ENCODE results near the gene ENDOG. TPM values are rescaled to one million over a fixed set of nuclear protein-coding genes. Genes with fewer than 3 reads are reported as not detected.
"Not testable (repeated sequence)": the region's sequence is repeated elsewhere in the genome, so short reads cannot be mapped to it uniquely, and the experiment has no call there.

The ENDOG gene
- 42.8 TPM for total RNA-seq

DNA sequence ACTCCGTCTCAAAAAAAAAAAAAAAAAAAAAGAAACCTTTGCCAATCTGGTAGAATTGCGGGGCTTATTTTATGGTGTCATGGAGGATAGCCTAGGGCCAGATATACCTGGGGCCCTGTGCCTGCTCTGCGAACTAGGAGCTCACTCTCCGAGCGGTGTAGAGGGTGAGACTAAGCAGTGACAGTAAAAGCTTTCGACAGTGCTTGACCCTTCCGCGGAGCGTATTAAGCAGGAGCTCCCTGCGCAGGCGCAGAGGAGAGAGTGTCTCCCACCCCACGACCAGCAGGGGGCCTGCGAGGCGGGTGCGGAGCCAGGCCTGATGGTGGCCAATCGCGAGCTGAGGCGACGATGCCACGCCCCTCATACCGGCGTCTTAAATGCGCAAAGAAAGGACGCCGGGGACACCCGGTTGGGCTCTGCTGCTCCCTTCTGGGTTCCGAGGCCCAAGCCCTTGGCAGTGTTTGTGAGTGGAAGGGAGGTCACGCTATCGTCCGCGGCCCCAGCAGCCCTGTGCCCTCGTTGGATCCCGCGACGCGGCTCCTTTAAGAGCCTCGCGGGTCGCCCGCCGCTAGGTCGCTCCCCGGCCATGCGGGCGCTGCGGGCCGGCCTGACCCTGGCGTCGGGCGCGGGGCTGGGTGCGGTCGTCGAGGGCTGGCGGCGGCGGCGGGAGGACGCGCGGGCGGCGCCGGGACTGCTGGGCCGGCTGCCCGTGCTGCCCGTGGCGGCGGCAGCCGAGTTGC, at the start of gene ENDOG:
TSS of gene ENDOG (plus strand) at position 402 of the 740 bp plus-strand sequence. CDS start at position 587, 185 bp downstream.
- peak; percentile 94 to 96 (median 95) for DNase-seq (ENCODE audit: low read depth in 2 of 3, low spot score in 2 of 3)

DNA sequence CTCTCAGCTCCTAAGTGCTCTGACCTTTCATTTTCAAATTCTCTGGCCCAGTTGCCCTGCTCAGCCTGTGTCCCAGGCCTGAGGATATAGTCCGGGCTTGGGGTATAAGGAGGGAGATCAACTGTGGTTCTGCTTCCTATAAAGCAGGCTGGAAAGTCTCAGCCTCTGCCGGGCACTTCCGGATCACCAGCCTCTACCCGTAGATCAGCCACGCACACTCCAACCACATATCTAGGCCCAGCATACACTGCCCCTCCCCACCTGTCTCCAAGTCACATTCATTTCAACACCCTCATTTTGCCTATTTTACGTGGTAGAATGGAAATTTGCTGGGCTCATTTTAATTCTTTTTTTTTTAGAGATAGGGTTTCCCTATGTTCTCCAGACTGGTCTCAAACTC, 49.7 kb upstream of the ENDOG start:
- no peak for DNase-seq (ENCODE audit: low read depth in 2 of 3, low spot score in 2 of 3)

DNA sequence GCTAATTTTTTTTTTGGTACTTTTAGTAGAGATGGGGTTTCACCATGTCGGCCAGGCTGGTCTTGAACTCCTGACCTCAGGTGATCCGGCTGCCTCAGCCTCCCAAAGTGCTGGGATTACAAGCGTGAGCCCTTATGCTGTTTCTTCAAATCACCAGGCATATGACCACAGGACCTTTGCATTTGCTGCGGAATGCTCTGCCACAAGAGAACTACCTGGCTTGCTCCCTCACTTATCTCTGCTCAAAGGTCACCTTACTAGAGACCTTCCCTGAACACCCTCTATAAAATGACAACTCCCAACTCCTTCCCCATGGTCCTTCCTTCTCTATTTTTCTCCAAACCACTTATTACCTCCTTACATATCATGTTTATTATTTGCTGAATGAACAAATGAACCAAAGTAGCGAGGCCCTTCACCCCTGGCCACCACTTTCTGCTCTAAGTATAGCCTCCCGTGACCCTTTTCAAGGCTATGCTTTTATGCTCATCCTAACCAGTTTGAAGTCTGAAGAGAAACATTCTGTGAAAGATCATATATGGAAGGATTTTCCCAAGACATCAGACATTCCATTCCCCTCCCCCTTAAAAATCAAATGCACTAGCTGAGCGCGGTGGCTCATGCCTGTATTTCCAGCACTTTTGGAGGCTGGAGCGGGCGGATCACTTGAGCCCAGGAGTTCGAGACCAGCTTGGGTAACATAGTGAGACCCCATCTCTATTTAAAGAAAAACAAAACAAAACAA, 47.8 kb upstream of the ENDOG start:
- no peak for DNase-seq (ENCODE audit: low read depth in 2 of 3, low spot score in 2 of 3)

DNA sequence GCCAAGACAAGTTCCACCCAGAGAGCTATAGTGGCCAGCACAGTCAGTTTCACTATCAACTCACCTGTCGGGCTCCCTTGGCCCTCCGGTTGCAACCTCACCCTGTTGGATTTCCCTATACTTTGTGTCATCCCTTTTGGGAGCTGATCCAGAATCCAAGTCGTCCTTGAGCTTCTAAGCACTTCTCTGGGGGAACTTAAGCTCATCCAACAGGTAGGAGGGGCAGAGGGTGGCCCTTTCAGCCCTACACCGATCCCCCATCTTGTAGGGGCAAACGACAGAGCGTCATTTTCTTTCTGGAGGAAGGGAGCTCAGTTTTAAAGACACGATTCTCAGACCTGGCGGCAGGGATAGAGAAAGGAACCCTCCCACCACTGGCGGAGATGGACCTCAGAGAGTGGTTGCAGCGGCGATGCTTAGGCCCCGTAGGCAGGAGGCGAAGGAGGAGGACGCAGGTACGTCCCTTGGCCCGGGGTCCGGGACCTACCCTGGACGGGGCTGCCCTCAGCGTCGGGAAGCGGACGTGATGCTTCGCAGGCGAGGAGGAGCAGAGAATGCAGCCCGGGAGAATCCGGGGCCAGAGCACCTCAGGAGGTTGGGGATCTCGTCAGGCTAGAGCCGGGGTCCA, 47.1 kb upstream of the ENDOG start:
- DNase-seq (ENCODE audit: low read depth in 2 of 3, low spot score in 2 of 3), result peak; percentile 16 to 58 (median 40)

DNA sequence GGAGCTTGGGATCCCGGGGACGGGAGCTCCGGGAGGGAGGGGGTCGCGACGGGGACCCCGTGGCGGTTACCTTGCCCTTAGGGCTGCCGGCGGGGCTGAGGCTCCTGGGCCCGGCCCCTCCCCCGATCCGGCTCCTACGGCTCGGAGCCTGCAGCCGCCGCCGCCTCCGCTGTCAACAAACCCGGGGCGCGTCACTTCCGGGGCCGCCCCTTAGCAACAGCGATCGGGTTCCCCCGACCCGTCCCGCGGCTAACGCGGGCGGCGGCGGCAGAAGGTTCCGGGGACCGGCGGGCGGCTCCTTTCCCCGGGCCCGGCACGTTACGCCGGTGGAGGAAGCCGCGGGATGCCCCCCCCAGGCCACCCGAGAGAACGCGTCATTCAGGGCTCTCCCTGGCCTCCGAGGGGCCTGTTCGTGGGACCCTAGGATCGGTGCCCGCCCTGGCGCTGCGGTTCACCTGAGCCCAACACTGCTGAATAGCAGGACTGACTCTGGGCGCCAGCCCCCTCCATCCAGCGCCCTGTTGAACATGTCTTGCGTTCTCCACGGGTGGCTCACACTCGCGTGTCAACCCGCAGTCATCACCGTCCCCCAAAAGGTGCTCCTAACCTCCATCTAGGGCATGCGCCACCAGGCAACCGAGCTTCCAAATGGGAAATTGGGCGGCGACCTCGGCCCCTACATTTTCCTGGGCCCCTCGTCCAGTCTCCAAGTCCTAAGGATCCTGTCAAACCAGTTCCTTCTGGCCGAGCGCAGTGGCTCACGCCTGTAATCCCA, 46.4 kb upstream of the ENDOG start, which contains the start of gene ZER1:
TSS of gene ZER1 (minus strand) at position 183 of the 775 bp plus-strand sequence. CDS start 16,362 bp downstream, outside the sequence.
- DNase-seq (ENCODE audit: low read depth in 2 of 3, low spot score in 2 of 3), result peak; percentile 83 to 95 (median 91)

DNA sequence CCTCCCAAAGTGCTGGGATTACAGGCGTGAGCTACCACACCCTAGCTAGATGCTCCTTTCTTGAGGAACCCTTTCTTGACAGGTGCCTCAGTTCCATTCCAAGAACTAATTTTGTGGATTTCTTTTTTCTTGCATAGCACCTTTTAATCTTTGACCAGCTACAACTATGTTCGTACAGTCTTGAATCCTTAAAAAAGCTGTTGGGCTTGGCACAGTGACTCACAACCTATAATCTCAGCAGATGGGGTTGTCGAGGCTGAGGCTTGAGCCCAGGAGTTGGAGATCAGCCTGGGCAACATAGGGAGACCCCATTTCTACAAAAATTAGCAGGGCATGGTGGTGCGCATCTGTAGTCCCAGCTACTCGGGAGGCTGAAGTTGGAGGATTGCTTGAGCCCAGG, 45.3 kb upstream of the ENDOG start:
- no peak for DNase-seq (ENCODE audit: low read depth in 2 of 3, low spot score in 2 of 3)

DNA sequence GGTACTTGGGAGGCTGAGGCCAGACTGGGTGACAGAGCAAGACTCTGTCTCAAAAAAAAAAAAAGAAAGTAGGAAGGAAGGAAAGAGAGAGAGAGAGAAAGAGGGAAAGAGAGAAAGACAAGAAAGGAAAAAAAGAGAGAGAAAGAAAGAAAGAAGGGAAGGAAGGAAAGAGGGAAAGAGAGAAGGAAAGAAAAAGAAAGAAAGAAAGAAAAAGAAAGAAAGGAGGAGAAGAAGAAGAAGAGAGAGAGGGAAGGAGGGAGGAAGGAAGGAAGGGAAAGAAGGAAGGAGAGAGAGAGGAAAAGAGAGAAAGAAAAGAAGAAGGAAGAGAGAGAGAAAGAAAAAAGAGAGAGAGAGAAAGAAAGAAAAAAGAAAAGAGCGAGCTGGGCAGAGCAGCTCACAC, 43.5 kb upstream of the ENDOG start:
- DNase-seq (ENCODE audit: low read depth in 2 of 3, low spot score in 2 of 3), result no peak

DNA sequence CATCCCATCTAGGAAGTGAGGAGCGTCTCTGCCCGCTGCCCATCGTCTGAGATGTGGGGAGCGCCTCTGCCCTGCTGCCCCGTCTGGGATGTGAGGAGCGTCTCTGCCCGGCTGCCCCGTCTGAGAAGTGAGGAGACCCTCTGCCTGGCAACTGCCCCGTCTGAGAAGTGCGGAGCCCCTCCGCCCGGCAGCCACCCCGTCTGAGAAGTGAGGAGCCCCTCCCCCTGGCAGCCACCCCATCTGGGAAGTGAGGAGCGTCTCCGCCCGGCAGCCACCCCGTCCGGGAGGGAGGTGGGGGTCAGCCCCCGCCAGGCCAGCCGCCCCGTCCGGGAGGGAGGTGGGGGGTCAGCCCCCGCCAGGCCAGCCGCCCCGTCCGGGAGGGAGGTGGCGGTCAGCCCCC, 38.2 kb upstream of the ENDOG start:
- DNase-seq (ENCODE audit: low read depth in 2 of 3, low spot score in 2 of 3), result not testable (repeated sequence)

DNA sequence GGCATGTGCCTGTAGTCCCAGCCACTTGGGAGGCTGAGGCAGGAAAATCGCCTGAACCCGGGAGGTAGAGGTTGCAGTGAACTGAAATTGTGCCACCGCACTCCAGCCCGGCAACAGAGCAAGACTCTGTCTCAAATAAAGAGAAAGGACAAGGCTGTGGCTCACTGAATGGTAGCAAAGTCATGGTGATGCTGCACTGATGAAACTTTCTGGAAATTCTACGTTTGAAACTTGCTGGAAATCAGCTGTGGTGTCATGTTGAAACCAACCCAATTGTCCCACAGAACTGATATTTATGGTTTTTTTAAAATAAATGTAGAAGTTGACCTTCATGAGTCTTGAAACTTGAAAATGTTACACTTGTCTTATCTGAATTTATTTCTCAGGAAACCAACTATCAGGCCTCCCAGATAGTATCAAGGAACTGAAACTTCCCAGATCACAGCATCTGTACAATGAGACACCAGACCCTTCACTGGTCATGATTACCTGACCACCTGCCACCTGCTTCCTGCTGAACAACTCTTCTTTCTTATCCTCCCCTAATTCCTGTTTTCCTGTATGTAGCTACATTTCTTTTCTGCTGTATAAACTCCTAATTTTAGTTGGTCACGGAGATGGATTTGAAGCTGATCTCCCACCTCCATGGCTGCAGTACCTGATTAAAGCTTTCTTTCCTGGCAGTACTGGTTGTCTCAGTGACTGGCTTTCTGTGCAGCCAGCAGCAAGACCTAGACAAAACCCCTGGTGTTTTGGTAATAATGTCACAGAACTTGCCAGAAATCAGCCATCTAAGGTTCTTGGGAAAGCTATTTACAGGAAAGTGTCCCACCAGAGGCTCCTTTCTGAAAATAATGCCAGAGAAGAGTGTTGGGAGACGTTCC, 36.9 kb upstream of the ENDOG start:
- DNase-seq (ENCODE audit: low read depth in 2 of 3, low spot score in 2 of 3), result peak in 2 of 3 donors; percentile 9 to 36

DNA sequence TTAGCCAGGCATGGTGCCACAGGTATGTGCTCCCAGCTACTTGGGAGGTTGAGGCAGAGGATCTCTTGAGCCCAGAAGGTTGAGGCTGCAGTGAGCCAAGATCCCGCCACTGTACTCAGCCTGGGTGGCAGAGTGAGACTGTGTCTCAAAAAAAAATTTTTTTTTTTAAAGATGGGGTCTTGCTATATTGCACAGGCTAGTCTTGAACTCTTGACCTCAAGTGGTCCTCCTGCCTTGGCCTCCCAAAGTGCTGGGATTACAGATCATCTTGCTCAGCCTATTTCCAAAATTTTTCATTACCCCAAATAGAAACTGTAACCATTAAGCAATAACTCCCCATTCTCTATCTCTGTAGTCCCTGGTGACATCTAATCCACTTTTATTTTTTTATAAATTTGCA, 35.6 kb upstream of the ENDOG start:
- DNase-seq (ENCODE audit: low read depth in 2 of 3, low spot score in 2 of 3), result no peak

DNA sequence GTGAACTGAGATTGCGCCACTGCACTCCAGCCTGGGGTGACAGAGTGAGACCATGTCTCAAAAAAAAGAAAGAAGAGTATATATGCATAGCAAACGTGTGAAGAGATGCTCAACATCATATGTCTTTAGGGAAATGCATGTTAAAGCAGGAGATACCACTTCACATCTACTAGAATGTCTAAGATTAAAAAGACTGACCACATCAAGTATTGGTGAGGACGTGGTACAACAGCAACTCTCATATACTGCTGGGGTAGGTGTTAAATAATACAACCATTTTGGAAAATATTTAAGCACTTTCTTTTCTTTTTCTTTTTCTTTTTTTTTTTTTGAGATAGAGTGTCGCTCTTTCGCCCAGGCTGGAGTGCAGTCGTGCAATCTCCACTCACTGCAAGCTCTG, 32.9 kb upstream of the ENDOG start:
- DNase-seq (ENCODE audit: low read depth in 2 of 3, low spot score in 2 of 3), result no peak

DNA sequence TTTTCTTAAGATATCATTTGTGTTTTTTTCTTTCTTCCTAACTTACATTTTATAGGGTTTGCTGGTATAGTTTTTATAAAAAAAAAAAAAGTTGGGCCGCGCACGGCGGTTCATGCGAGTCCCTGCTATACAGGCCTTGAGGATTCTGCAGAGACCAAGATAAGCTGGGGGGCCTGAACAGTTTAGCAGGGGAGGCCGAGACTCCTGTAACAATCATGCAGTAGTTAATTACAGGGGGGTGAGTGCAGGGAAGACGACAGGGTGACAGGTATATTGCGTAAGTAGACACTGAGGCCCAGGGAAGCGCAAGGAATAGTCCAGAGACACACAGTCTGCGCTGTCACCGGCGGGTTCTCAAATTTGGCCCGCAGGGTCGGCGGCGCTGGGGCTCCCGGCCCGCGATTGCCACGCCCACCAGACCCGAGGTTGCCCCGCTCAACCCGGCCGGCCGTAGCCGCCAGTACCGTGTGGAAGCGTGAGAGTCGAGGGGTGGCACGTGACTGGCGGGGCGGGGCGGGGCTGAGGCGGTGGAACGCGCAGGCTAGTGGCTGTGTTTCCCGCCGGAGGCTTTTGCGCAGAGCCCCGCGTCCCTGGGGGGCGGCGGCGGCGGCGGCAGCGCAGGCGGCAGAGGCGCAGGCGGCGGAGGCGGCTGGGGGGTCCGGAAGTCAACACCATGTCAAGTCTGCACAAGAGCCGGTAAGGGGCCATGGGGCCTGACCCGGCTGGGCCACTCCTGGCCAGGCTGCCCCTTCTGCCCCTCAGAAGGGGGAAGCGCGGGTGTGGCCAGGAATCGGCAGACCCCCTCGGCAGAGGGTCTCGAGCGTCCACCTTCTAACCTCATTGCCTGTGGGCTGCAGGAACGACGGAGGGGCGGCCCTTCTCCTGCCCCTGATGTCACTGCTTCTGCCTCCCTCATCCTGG, 31.4 kb upstream of the ENDOG start, which contains the start of gene TBC1D13:
TSS of gene TBC1D13 (plus strand) at position 573 of the 921 bp plus-strand sequence. CDS start at position 674, 101 bp downstream.
- peak; percentile 66 to 89 (median 86) for DNase-seq (ENCODE audit: low read depth in 2 of 3, low spot score in 2 of 3)

DNA sequence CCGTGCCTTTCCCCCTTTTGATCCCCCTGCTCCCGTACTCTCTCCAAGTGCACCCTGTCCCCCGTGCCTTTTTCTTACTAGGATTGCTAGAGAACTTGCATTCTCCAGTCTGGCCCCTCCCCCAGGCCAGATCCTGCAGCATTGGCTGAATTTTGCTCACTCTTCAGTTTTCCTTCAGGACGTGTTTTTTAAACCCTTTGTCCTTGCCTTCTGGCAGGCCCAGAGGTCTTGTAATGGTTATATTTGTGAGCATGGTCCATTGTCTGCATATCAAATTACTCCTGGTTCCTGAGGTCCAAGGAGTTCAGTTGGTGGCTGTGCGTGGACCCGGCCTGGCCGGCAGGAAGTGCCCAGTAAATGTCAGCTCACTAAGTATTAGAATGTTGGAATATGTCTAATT, 30.6 kb upstream of the ENDOG start:
- no peak for DNase-seq (ENCODE audit: low read depth in 2 of 3, low spot score in 2 of 3)

DNA sequence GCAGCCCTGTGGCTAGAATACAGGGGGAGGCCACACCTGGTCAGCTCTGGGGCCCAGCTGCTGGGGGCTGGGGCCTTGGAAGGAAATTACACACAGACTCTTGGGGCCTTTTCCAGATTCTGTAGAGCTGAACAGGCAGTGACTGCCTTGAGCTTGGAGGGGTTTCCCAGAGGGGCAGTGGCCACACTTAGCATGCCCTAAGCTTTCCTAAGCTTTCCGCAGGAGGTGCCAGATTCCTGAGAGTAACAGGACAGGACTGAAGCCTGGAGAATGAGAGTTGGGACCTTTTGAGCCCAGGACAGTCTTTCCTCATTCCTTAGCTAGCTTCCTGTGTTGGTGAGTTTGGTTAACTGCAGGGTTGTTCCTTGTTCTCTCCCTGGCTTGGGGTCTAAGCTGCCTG, 29.9 kb upstream of the ENDOG start:
- DNase-seq (ENCODE audit: low read depth in 2 of 3, low spot score in 2 of 3), result no peak

DNA sequence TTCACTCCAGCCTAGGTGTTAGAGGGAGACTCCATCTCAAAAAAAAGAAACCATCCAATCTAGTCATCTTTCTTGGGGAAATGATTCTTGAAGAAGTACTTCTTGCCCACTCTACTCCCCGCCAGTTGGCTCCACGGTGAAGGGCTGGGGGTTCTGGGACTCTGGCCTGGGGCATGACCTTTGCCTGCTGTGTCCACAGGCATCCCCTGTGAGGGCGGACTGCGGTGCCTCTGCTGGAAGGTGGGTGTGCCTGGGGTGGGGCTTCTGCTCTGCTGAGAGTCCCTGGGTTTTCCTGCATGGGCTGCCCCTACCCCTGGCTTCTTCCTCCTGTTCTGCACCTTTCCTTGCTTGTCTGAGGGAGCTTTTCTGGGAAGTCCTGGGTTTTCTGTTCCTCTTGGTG, 27.8 kb upstream of the ENDOG start:
- DNase-seq (ENCODE audit: low read depth in 2 of 3, low spot score in 2 of 3), result no peak

DNA sequence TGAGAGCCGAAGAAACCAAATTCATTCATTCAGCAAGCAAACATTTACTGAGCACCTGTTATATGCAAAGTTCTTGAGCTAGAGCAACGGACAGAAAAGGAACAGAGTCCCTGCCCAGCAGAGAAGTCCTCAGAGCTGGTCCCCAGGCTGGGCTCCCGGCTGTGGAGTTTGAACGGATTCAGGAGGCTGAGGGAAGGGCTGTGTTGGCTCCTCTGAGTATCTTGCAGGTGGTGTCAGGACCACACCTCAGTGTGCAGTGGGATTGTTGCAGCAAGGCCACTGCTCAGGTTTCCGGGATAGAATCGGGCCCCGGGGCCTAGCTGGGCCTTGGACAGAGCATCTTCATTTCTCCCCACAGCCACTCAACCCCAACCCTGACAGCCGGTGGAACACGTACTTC, 26.2 kb upstream of the ENDOG start:
- DNase-seq (ENCODE audit: low read depth in 2 of 3, low spot score in 2 of 3), result no peak

DNA sequence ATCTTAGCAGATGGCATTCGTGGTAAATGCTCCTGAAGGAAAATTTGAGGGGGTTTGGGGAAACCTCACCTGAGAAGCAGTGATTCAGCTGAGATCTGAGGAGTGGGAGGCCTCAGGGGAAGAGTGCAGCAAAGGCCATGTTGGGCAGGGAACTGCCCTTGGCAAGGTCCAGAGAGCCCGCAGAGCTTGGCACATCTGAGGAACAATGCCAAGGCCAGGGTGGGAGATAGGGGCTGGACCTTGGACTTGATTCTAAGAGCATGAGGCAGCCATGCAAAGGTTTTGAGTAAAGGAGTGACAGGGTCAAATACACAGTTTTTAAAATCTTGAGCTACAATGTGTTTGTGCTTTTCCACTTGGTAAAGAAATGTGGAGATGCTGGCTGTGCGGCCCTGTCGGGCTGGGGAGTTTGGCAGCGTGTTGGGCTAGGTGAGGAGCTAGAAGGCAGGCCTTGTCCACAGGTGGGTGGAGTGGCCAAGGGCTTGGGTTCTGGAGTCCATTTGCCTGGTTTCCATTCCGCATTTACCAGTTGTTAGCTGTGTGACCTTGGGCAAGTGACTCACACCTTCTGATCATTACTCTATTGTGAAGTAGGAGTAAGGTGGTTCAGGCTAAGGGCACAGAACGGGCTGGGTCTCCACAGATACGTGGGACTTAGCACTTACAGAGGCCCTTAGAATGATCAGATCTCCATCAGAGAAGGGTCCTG, 25.2 kb upstream of the ENDOG start:
- DNase-seq (ENCODE audit: low read depth in 2 of 3, low spot score in 2 of 3), result no peak

DNA sequence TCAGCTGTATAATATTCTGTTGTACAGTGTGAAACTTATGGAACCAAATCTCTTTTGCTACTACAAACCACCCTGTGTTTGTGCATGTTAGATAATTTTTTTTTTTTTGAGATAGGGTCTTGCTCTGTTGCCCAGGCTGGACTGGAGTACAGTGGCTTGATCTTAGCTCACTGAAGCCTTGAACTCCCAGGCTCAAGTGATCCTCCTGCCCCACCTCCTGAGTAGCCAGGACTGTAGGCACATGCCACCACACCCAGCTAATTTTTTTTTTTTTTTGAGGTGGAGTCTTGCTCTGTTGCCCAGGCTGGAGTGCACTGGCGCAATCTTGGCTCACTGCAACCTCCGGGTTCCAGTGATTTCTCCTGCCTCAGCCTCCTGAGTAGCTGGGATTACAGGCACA, 23.3 kb upstream of the ENDOG start:
- not testable (repeated sequence) for DNase-seq (ENCODE audit: low read depth in 2 of 3, low spot score in 2 of 3)
